Esophagus squamous epithelium (tissue), 4 donors: ENCODE measurements around the gene B4GAT1.

ENCODE experiments used
- POLR2A ChIP-seq, 4 donors: fragments of 450-650 bp; IDR thresholded peaks; one replicate each; pipeline ENCODE4 v1.6.1; 2017; ENCODE audit warnings: antibody characterized with exemption in 4 of 4, mild to moderate bottlenecking in 4 of 4, moderate library complexity in 3 of 4
- TF ChIP-seq, protein P1 (sequence below), 6 experiments: fragments of 450-650 bp in 4 of 6; fragments of 200-600 bp in 2 of 6; sonication (generic) in 2 of 6; IDR thresholded peaks; one replicate each; pipeline ENCODE4 v1.5.1; 2016 to 2019; ENCODE audit warnings: antibody characterized with exemption in 6 of 6, mild to moderate bottlenecking in 4 of 6, moderate library complexity in 4 of 6

DNA sequence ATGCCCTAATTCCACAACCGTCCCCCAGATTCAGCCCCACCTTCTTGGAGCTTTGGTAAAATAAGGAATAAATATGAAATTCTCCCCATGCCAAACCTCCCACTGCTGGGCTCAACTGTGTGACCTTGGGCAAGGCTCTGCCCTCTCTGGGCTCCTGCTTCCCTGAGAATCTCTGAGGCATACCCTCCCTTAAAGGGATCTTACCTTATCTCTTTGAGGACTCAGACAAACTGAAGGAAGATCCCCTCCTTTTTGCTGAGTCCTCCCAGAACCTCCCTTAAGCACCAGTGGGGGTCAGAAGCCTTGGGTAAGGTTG, 33.3 kb downstream of the B4GAT1 start:
- TF ChIP-seq, protein P1, sequence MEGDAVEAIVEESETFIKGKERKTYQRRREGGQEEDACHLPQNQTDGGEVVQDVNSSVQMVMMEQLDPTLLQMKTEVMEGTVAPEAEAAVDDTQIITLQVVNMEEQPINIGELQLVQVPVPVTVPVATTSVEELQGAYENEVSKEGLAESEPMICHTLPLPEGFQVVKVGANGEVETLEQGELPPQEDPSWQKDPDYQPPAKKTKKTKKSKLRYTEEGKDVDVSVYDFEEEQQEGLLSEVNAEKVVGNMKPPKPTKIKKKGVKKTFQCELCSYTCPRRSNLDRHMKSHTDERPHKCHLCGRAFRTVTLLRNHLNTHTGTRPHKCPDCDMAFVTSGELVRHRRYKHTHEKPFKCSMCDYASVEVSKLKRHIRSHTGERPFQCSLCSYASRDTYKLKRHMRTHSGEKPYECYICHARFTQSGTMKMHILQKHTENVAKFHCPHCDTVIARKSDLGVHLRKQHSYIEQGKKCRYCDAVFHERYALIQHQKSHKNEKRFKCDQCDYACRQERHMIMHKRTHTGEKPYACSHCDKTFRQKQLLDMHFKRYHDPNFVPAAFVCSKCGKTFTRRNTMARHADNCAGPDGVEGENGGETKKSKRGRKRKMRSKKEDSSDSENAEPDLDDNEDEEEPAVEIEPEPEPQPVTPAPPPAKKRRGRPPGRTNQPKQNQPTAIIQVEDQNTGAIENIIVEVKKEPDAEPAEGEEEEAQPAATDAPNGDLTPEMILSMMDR (IDR thresholded peaks at IDR 0.05): no peak
- no peak for TF ChIP-seq POLR2A (IDR thresholded peaks at IDR 0.05)
